HG02973 (cell line): ENCODE measurements around the gene CXCL5.
"Not testable (repeated sequence)": the region's sequence is repeated elsewhere in the genome, so short reads cannot be mapped to it uniquely, and the experiment has no call there.

Source experiments
- ATAC-seq: cut with Tn5 transposase; IDR thresholded peaks from one replicate; pipeline ENCODE4 v1.9.1; 2021; ENCODE audit warnings: moderate library complexity; ENCODE audit not compliant: unreplicated experiment

CXCL5 gene

GRCh38 chr4:73974352-73974751, 24.1 kb downstream of the CXCL5 start:
- no peak for ATAC-seq

GRCh38 chr4:73970945-73971344, 27.5 kb downstream of the CXCL5 start:
- no peak for ATAC-seq

- ATAC-seq = no peak
Observed at GRCh38 chr4:73970011-73970410, 28.5 kb downstream of the CXCL5 start.

GRCh38 chr4:73967866-73968265, 30.6 kb downstream of the CXCL5 start:
- no peak for ATAC-seq

GRCh38 chr4:73964862-73965611, 33.4 kb downstream of the CXCL5 start:
- ATAC-seq = no peak

GRCh38 chr4:73962724-73963123, 35.8 kb downstream of the CXCL5 start:
- ATAC-seq = no peak

GRCh38 chr4:73959041-73959440, 39.4 kb downstream of the CXCL5 start:
- ATAC-seq = not testable (repeated sequence)

- ATAC-seq = no peak
Observed at GRCh38 chr4:73952352-73952751, 46.1 kb downstream of the CXCL5 start.

- ATAC-seq = not testable (repeated sequence)
Observed at GRCh38 chr4:73950376-73950920, 48.0 kb downstream of the CXCL5 start.

GRCh38 chr4:73948990-73949706, 49.3 kb downstream of the CXCL5 start:
- no peak for ATAC-seq

GRCh38 chr4:73948291-73948690, 50.2 kb downstream of the CXCL5 start:
- no peak for ATAC-seq

GRCh38 chr4:73947239-73947985, 51.1 kb downstream of the CXCL5 start:
- no peak for ATAC-seq

GRCh38 chr4:73945674-73946449, 52.6 kb downstream of the CXCL5 start:
- no peak for ATAC-seq
